Heart left ventricle (tissue), 13 donors: Measurements from ENCODE around the gene FAM133A.

Experiments
- CTCF ChIP-seq, 12 donors: fragments of 200-600 bp; sonication (generic) in 4 of 12; IDR thresholded peaks; one replicate each; pipeline versions ENCODE4 v1.5.0 to v1.8.0; 2018 to 2022; ENCODE audit warnings: antibody characterized with exemption in 12 of 12, mild to moderate bottlenecking in 5 of 12
- POLR2A ChIP-seq, 2 donors: fragments of 450-650 bp; IDR thresholded peaks; one replicate each; pipeline ENCODE4 v1.6.1; 2017; ENCODE audit warnings: antibody characterized with exemption in 2 of 2, mild to moderate bottlenecking in 2 of 2, moderate library complexity in 2 of 2
- donor health status: ischemic (EF 13 %, LVEDD 7.1; RV severe dilation, severe dysfunction).
- donor health status: DM: no; HTN: yes; CAD: no.
- donor health status: DM: no; HTN: no; CAD: no.
- donor health status: ischemic (EF 25% LVEDD 6.9; RV normal size, moderate dysfunction).
- donor health status: ischemic (EF 25% LVEDD 5.7; RV mildly dilated, moderate dysfunction).
- donor health status: ischemic (EF 35%, LVEDD 5.7; RV mildly dilated, moderate dysfunction).
- donor health status: nonischemic (EF 11% LVEDD 7.7; RV severe dilation, severe dysfunction).
- donor health status: DM: yes; HTN: yes; CAD: no.
- donor health status: PGD.
- donor health status: ischemic (EF 29% LVEDD 5.4; RV normal size, mild dysfunction).
- donor health status: nonischemic (EF 23%, LVEDD 6.1; RV moderate dilation, normal function).

GRCh38 chrX:93637591-93637990 is 36.4 kb upstream of the FAM133A start:
- TF ChIP-seq CTCF (IDR thresholded peaks at IDR 0.05) (no peak), POLR2A (IDR thresholded peaks at IDR 0.05) (no peak)
